Prostate gland (tissue), 2 donors: ENCODE measurements around the gene CDKN2AIPNL.

Experiments used
- POLR2AphosphoS5 ChIP-seq: sonication (generic); formaldehyde crosslinking; IDR thresholded peaks from one replicate; pipeline ENCODE4 v1.6.1; 2017; ENCODE audit warnings: antibody characterized with exemption
- TF ChIP-seq, protein P1 (sequence below), 4 experiments: fragments of 200-600 bp in 2 of 4; fragments of 450-650 bp in 2 of 4; sonication (generic) in 2 of 4; IDR thresholded peaks; 1 replicate in 3 of 4; 2 replicates in 1 of 4; pipeline ENCODE4 v1.5.1; 2016 to 2019; ENCODE audit warnings: antibody characterized with exemption in 4 of 4, mild to moderate bottlenecking in 2 of 4, moderate library complexity in 2 of 4

DNA sequence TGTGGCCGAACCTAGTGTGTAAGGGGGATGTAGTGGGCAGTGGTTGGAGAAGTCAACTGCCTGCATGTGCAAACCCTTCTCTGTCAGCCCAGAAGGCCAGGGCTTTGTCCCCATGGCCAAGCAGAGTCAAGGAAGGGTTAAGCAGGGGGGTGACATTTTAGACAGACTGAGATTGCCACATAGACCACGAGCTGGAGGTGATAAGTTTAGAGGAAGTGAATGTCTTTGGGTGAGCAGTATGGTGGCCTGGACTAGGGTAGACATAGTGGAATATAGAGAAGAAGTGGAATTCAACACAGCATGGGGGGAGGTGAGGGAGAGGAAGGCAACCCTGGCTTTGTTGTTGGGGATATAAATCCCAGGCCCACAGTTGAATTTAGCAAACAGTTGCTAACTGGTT lies 38.7 kb upstream of the CDKN2AIPNL start:
- TF ChIP-seq, protein P1, sequence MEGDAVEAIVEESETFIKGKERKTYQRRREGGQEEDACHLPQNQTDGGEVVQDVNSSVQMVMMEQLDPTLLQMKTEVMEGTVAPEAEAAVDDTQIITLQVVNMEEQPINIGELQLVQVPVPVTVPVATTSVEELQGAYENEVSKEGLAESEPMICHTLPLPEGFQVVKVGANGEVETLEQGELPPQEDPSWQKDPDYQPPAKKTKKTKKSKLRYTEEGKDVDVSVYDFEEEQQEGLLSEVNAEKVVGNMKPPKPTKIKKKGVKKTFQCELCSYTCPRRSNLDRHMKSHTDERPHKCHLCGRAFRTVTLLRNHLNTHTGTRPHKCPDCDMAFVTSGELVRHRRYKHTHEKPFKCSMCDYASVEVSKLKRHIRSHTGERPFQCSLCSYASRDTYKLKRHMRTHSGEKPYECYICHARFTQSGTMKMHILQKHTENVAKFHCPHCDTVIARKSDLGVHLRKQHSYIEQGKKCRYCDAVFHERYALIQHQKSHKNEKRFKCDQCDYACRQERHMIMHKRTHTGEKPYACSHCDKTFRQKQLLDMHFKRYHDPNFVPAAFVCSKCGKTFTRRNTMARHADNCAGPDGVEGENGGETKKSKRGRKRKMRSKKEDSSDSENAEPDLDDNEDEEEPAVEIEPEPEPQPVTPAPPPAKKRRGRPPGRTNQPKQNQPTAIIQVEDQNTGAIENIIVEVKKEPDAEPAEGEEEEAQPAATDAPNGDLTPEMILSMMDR (IDR thresholded peaks at IDR 0.05) = no peak
- TF ChIP-seq POLR2AphosphoS5 = no peak
